ENCODE results near the gene DAB1. TPM values are rescaled to one million over a fixed set of nuclear protein-coding genes. Genes with fewer than 3 reads are reported as not detected.

Gene DAB1
- total RNA-seq, 6 experiments from 2014 or later = 0.76 to 1.9 (median 1.1) TPM

DNA sequence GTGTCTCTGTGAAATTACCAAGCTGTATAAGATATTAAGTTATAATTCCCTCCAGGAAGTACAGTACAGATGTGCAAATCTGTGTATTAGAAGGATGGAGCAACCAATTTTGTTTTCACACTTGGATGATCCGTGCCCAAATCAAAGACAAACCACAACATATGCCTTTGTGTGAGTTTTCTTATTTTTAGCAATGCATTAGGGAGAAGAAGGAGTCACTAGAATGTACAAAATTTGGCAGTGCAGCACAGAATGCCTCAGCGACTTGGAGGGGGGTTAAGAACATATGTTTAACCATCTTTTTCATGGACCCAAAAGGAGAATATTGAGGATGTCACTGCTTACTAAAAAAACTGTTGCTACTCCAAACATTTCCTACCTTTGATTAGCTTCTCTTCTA lies 45.3 kb downstream of the DAB1 start:
- DNase-seq = no peak
- ATAC-seq = no peak
- Histone ChIP-seq H3K27ac (no peak overlapping the region), H3K27me3 (no peaks in the 10 kb centered on the region), H3K4me1 (no peaks in the 10 kb centered on the region), H3K9me3 (no peaks in the 10 kb centered on the region), H3K4me3 (no peak overlapping the region), H3K36me3 (no peaks in the 10 kb centered on the region)
- intact Hi-C loops (cut with DNase I) = no loop called here
- TF ChIP-seq CTCF (IDR thresholded peaks at IDR 0.05) (no peak), POLR2A (IDR thresholded peaks at IDR 0.05) (no peak)
- WGBS (ENCODE audit: insufficient coverage, low coverage, low lambda C conversion rate, missing lambda C conversion rate) = 74% methylated on average over 2 of the region's 2 CpGs

DNA sequence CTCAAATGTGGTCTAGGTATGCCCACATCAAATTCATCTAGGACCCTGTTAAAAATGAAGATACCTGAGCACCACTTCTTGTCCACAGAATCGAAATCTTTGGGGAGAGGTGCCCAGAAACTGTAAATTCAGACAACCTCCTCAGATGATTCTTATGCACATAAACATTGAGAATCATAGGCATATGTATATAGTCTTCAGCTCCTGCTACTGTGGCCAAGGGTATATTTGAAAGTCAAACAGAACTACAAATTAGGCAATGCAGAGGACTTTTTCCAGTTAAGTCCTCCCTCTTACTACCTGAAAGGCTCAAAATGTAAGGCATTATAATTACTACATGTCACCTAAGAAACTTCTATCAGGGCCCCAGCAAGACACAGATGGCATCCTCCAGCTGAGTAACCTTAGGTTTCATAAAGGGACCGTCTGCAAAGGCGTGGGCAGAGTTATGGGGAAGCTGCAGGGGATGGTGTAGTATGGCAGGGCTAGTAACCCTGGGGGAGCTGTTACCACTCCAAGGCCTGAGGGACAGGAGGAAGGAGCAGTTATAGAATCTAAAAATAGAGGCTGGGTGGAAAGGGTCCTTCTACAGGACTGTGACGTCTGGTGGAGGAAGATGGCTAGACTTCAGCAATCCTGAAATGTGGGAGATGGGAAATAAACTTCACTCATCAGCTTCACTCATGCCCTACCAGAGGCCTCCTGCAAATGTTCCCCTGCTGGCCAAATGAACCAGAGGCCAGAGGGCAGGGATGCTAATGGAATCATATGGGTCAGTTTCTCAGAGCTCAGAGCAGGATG lies 46.3 kb downstream of the DAB1 start:
- TF ChIP-seq POLR2A (IDR thresholded peaks at IDR 0.05) (no peak), CTCF (IDR thresholded peaks at IDR 0.05) (no peak)
- DNase-seq (no peak), ATAC-seq (no peak)
- Histone ChIP-seq H3K9me3 (no peaks in the 10 kb centered on the region), H3K27ac (no peak overlapping the region), H3K4me1 (no peaks in the 10 kb centered on the region), H3K27me3 (no peaks in the 10 kb centered on the region), H3K4me3 (no peak overlapping the region), H3K36me3 (no peaks in the 10 kb centered on the region)
- WGBS (ENCODE audit: insufficient coverage, low coverage, low lambda C conversion rate, missing lambda C conversion rate) = 40% methylated on average over 4 of the region's 4 CpGs
- intact Hi-C loops (cut with DNase I) = no loop called here

- H3K36me3 ChIP-seq = no peaks in the 10 kb centered on the region
- TF ChIP-seq POLR2A (IDR thresholded peaks at IDR 0.05) (no peak), CTCF (IDR thresholded peaks at IDR 0.05) (no peak)
- ATAC-seq (no peak), DNase-seq (no peak)
- H3K4me3 ChIP-seq = no peak overlapping the region
- WGBS (ENCODE audit: insufficient coverage, low coverage, low lambda C conversion rate, missing lambda C conversion rate) = 27% methylated on average over 1 of the region's 1 CpG
- intact Hi-C loops (cut with DNase I) = no loop called here
- no peak overlapping the region for H3K27ac ChIP-seq
- H3K4me1 ChIP-seq = no peaks in the 10 kb centered on the region
- no peaks in the 10 kb centered on the region for H3K9me3 ChIP-seq
- H3K27me3 ChIP-seq = no peaks in the 10 kb centered on the region
Measured at GRCh38 chr1:57376041-57376440, 47.8 kb downstream of the DAB1 start.

- Histone ChIP-seq H3K36me3 (no peaks in the 10 kb centered on the region), H3K4me3 (no peak overlapping the region), H3K4me1 (no peaks in the 10 kb centered on the region), H3K27me3 (no peaks in the 10 kb centered on the region), H3K27ac (no peak overlapping the region), H3K9me3 (no peaks in the 10 kb centered on the region)
- ATAC-seq (no peak), DNase-seq (no peak)
- intact Hi-C loops (cut with DNase I) = no loop called here
- TF ChIP-seq POLR2A (IDR thresholded peaks at IDR 0.05) (no peak), CTCF (IDR thresholded peaks at IDR 0.05) (no peak)
- WGBS (ENCODE audit: insufficient coverage, low coverage, low lambda C conversion rate, missing lambda C conversion rate) = 73% methylated on average over 4 of the region's 4 CpGs
Measured at GRCh38 chr1:57369889-57370288, 54.0 kb downstream of the DAB1 start.

Data from right lobe of liver (tissue), 6 donors.